ENCODE measurements around the gene ZNF76. TPM values are rescaled to one million over a fixed set of nuclear protein-coding genes. Genes with fewer than 3 reads are reported as not detected.

The ZNF76 gene
- total and polyA plus RNA-seq, 7 donors = 17.9 to 37.3 (median 24.6) TPM

DNA sequence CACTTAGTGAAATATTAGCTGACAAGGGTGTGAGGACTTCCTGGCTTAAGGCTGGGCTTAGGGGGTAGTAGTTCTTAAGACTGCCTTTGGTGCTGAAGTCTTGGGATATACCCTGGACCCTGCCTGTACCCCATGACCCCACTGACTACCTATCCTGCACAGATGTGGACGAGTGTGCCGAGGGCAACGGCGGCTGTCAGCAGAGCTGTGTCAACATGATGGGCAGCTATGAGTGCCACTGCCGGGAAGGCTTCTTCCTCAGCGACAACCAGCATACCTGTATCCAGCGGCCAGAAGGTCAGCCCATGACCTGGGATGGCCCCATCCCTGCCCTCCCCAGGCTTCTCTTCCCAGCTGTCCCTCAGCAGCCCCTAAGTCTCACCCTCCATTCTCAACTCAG, 28.0 kb upstream of the ZNF76 start:
- 95 to 97% (median 95%) methylated on average over 7 of the region's 7 CpGs for WGBS, 3 donors
- H3K9me3 ChIP-seq = no peaks in the 10 kb centered on the region
- TF ChIP-seq, protein P1, sequence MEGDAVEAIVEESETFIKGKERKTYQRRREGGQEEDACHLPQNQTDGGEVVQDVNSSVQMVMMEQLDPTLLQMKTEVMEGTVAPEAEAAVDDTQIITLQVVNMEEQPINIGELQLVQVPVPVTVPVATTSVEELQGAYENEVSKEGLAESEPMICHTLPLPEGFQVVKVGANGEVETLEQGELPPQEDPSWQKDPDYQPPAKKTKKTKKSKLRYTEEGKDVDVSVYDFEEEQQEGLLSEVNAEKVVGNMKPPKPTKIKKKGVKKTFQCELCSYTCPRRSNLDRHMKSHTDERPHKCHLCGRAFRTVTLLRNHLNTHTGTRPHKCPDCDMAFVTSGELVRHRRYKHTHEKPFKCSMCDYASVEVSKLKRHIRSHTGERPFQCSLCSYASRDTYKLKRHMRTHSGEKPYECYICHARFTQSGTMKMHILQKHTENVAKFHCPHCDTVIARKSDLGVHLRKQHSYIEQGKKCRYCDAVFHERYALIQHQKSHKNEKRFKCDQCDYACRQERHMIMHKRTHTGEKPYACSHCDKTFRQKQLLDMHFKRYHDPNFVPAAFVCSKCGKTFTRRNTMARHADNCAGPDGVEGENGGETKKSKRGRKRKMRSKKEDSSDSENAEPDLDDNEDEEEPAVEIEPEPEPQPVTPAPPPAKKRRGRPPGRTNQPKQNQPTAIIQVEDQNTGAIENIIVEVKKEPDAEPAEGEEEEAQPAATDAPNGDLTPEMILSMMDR (IDR thresholded peaks at IDR 0.05) = no peak

DNA sequence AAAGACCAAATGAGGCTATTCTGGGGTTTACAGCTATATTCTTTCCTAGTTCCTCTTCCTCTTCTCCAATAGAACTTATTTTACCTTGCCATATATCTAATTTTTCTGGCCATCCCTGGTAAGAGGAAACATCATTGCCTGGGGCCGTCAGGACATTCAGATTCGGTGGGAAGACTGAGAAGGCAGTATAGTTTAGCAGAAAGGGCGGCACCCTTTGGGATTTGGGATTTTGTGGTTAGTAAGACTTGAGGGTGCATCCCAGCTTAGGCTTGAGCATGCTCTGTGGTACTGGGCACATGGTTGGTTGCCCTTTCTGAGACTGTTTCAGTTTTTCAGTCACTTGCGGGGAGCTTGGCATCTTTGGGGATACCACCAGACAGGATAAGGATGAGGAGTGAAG, 24.6 kb upstream of the ZNF76 start:
- H3K36me3 ChIP-seq (ENCODE audit: insufficient read depth in 1 of 2, low read depth in 1 of 2) = no peaks in the 10 kb centered on the region
- no peak overlapping the region for H3K27ac ChIP-seq
- H3K4me1 ChIP-seq = no peaks in the 10 kb centered on the region
- TF ChIP-seq, protein P1 (IDR thresholded peaks at IDR 0.05) = no peak
- ATAC-seq = no peak
- WGBS, 3 donors = 70 to 84% (median 74%) methylated on average over 4 of the region's 4 CpGs
- no peak overlapping the region for H3K4me3 ChIP-seq
- intact Hi-C loops (cut with DNase I) = no loop called here
- H3K9me3 ChIP-seq = no peaks in the 10 kb centered on the region
- H3K27me3 ChIP-seq (ENCODE audit: insufficient read depth in 3 of 3, low read length in 2 of 3) = no peaks in the 10 kb centered on the region
- no peak for DNase-seq

More for the DNA sequence above, 28.0 kb upstream of the ZNF76 start:
- DNase-seq (no peak), ATAC-seq (no peak)
- H3K27me3 ChIP-seq (ENCODE audit: insufficient read depth in 3 of 3, low read length in 2 of 3) = no peaks in the 10 kb centered on the region
- H3K4me3 ChIP-seq = no peak overlapping the region
- no peak overlapping the region for H3K27ac ChIP-seq
- intact Hi-C loops (cut with DNase I) = no loop called here
- no peaks in the 10 kb centered on the region for H3K36me3 ChIP-seq (ENCODE audit: insufficient read depth in 1 of 2, low read depth in 1 of 2)
- no peaks in the 10 kb centered on the region for H3K4me1 ChIP-seq

DNA sequence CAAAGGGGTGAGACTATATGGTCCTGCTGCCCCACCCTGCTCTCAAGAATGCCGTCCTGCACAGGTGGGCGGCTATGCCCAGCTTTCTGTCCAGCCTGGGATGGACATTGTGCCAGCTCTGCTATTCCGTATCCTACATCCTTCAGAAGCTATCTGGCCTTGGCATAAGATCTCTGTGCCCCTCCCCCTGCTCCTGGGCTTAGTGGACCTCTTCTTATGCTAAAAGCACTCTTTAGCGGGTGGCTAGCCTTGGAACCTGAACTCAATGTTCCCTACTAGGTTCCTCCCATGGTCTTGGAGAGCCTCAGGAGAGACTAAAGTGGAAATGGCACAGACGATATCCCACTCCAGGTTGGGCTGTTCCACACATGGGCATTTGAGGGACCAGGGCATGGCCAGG, 23.3 kb upstream of the ZNF76 start:
- TF ChIP-seq, protein P1 (IDR thresholded peaks at IDR 0.05) = no peak
- no peaks in the 10 kb centered on the region for H3K9me3 ChIP-seq
- H3K4me3 ChIP-seq = no peak overlapping the region
- WGBS, 3 donors = 93 to 100% (median 96%) methylated on average over 5 of the region's 5 CpGs
- H3K4me1 ChIP-seq = no peaks in the 10 kb centered on the region
- DNase-seq (no peak), ATAC-seq (no peak)
- H3K27me3 ChIP-seq (ENCODE audit: insufficient read depth in 3 of 3, low read length in 2 of 3) = no peaks in the 10 kb centered on the region
- no peak overlapping the region for H3K27ac ChIP-seq
- H3K36me3 ChIP-seq (ENCODE audit: insufficient read depth in 1 of 2, low read depth in 1 of 2) = no peaks in the 10 kb centered on the region
- intact Hi-C loops (cut with DNase I) = no loop called here

DNA sequence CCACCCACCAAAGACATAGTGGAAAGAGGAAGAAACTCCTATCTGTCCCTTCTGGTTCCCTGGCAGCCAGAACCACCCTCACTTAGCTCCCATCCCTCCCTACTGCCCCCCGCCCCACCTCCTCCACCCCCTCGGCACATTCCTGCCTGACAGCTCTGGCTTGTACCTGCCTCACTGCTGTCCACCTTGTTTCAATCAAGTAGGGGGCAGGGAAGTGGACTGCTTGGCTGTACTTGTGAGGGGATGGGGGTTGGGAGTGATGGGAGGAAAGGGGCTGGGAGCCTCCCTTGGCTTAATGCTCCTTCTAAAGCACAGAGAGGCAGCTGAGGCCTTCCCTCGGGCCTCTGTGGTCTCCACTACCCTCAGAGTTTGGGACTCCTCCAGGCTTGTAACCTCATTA, 22.1 kb upstream of the ZNF76 start:
- H3K4me3 ChIP-seq = no peak overlapping the region
- H3K9me3 ChIP-seq = no peaks in the 10 kb centered on the region
- H3K27me3 ChIP-seq (ENCODE audit: insufficient read depth in 3 of 3, low read length in 2 of 3) = no peaks in the 10 kb centered on the region
- H3K36me3 ChIP-seq (ENCODE audit: insufficient read depth in 1 of 2, low read depth in 1 of 2) = no peaks in the 10 kb centered on the region
- no peak for DNase-seq
- WGBS, 3 donors = 79 to 86% (median 86%) methylated on average over 3 of the region's 3 CpGs
- no peaks in the 10 kb centered on the region for H3K4me1 ChIP-seq
- TF ChIP-seq, protein P1 (IDR thresholded peaks at IDR 0.05) = no peak
- no peak overlapping the region for H3K27ac ChIP-seq
- intact Hi-C loops (cut with DNase I) = no loop called here
- ATAC-seq = no peak

DNA sequence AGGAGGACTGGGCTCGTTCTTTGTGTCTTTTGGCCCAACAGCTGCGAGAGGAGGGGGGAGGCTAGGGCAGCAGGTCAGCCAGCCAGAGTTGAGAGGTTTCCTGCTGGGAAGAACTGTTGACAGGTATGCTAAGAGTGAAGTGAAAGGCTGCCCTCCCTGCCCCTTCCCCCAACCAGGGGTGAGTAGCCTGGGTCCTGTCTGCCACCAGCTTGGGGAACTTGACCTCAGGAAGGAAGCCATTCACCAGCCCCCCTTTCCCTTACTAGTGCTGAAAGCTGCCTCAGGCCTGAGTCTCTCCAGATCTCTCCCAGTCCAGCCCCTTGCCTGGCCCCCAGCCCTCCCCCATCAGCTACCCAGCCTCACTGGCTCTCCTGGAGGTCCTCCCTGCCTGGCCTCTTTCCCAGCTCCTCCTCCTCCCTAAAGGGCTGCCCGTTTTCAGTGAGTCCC, 20.7 kb upstream of the ZNF76 start:
- DNase-seq (no peak), ATAC-seq (no peak)
- no peaks in the 10 kb centered on the region for H3K27me3 ChIP-seq (ENCODE audit: insufficient read depth in 3 of 3, low read length in 2 of 3)
- H3K27ac ChIP-seq = no peak overlapping the region
- TF ChIP-seq, protein P1 (IDR thresholded peaks at IDR 0.05) = no peak
- no peaks in the 10 kb centered on the region for H3K9me3 ChIP-seq
- intact Hi-C loops (cut with DNase I) = no loop called here
- H3K4me3 ChIP-seq = no peak overlapping the region
- no peaks in the 10 kb centered on the region for H3K4me1 ChIP-seq
- WGBS, 3 donors = 55 to 64% (median 62%) methylated on average over 3 of the region's 3 CpGs
- H3K36me3 ChIP-seq (ENCODE audit: insufficient read depth in 1 of 2, low read depth in 1 of 2) = peaks cover 0 to under 1% of the 10 kb centered on the region in 2 donors

Measured in psoas muscle (tissue), 8 donors.